LoVo (cell line): ENCODE results near the gene ZIC1.

Experiments used
- DNase-seq: peaks from one replicate; pipeline ENCODE4 v3.0.0-alpha.2; 2016; ENCODE audit warnings: low spot score

ZIC1 gene

GRCh38 chr3:147380387-147380951 is 28.7 kb upstream of the ZIC1 start:
- no peak for DNase-seq

DNA sequence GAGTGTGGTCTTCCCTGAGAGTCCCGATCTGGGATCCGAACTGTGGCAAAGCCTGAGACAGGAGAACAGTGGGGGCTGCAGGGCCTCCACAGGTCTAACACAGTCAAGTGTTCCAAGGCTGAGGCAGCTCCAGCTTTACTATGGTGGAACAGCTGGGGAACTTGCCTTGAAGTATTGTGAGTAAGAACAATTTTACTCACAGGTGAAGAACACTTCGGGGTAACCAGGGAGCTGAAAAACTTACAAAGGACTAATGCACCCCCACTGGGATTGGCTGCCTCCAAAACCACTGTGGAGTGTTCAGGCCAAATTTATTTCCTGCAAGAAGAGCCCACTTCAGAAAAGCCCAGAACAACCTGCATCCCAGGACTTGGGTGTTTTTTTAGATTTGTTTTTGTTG is 28.2 kb upstream of the ZIC1 start:
- DNase-seq: no peak

GRCh38 chr3:147381596-147381995 is 27.6 kb upstream of the ZIC1 start:
- DNase-seq: no peak

GRCh38 chr3:147383617-147384016 is 25.5 kb upstream of the ZIC1 start:
- no peak for DNase-seq

DNA sequence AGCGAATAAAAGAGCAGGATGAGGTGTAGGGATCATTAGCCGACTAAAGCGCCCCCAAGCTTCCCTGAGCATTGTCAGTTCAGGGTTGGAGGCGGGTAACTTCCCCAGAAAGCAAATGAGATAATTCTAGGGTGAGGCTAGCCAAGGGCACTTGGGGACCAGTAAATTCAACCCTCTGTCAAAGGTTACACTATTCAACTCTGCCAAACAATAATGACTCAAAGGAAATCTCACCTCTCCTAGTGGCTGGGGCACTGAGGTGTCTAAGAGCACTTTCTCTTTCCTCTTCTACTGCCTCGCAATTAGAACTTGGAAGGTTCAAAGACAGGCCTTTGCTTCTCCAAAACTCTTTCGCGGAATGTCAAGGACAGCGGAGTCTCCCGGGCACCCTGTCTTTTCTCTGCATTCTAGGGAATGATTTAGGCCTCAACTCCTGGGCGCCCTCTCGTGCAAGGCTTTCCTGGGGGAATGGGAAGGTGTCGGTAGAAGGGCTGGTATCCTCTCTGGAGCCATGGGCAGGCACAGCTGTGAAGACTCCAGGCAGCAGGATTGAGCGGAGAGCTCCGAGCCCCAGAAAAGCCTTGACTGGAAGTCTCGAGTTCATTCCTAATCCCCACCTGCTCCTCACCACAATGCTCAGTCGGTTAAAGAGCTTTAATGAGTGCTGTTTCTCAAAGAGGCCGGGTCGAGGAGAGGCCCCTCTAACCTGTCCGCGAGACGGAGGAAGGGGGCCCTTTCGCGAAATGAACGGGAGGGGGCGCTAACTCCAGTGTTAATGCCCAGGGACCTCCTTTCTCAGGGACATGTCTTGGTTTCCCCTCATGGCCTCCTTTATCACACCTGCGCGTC is 24.7 kb upstream of the ZIC1 start:
- DNase-seq: no peak

- DNase-seq: no peak
Measured at GRCh38 chr3:147385059-147386012, 23.8 kb upstream of the ZIC1 start.

DNA sequence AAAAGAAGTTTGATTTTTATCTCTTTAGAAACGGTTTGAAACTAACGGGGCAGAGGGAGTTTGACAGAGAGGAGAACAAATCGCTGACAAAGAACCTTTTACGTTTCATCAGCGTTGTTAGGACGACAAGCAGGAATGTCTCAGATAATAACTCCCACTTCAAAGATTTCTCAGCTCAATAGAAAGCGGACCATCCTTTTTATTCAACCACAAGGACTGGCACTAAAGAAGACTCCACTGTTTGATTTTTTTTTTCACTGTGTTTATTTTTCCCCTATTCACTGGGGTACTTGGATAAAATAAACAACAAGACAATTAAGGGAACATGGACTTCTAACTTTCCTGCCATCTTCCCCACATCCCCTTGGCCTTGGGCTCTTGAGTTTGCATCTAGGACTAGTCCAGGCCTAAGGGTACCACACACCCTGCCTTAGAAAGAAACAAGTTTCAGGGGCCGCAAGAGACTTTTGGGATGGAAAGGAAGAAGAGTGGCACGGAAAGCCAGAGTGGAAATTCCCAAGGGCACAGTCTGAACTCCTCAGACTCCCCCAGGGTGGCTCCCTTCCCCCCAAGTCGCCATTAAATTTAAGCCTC is 21.8 kb upstream of the ZIC1 start:
- DNase-seq: no peak

- DNase-seq: no peak
Measured at GRCh38 chr3:147387885-147388699, 21.1 kb upstream of the ZIC1 start.

DNA sequence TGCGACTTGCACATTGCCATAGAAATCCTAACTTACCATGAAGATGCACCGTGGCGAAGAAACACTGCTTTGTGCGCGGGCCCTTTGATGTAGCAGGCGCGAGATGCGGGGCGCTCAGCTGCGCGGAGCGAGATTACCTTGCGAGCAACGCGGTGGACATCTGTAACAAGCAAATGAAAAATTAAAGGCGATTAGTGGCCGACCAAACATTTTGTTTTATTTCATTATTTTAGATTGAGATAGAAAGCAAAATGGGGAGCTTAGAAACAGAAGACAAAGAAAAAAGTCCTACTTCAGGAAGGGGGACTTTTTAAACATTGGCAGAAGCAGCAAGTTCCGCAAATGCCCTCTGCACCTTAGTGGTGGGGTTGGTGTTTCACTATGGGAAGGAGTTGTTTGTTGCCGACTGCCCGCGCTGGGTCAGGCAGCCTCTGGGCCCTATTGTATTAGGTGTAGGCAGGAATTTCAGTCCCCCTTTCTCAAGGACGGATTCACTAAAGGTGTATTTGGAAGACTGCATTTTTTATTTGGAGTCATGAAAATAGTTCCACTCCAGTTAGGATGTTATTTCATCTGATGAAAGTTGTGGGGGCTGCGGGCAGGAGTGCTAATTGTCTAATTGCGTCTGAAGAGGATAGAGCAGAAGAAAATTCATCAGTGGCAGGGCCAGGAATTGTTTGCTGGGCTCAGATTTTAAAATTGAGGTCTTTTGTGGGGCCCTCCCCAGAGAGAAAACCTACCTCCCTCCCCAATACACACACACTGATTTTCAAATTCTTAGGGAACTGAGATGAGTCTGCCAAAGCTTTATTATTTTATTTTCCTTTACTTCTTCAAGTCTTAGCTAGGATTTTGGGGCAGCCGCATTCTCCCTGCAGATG is 20.2 kb upstream of the ZIC1 start:
- DNase-seq: no peak

DNA sequence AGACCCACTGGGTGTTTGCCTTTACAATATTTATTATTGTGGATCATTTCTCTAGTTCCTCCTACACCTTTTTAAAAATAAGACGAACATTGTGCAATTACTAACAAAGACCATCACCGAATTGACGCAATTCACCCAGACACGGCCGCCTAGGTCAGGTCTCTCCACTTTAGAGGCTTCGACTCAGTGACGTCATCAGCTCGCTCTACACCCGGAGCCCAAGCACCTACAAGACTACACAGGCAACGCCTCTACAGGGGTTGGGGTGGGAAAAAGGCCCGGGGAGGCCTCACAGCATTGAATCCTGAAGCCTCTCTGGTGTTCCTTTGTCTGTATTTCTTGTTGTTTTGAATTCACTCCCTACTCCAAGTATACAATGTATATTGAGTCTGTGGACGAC is 19.4 kb upstream of the ZIC1 start:
- DNase-seq: no peak

- no peak for DNase-seq
Measured at GRCh38 chr3:147390589-147391569, 18.3 kb upstream of the ZIC1 start.

- no peak for DNase-seq
Measured at GRCh38 chr3:147391781-147392624, 17.2 kb upstream of the ZIC1 start.

GRCh38 chr3:147392625-147392946 is 16.6 kb upstream of the ZIC1 start:
- DNase-seq: no peak

DNA sequence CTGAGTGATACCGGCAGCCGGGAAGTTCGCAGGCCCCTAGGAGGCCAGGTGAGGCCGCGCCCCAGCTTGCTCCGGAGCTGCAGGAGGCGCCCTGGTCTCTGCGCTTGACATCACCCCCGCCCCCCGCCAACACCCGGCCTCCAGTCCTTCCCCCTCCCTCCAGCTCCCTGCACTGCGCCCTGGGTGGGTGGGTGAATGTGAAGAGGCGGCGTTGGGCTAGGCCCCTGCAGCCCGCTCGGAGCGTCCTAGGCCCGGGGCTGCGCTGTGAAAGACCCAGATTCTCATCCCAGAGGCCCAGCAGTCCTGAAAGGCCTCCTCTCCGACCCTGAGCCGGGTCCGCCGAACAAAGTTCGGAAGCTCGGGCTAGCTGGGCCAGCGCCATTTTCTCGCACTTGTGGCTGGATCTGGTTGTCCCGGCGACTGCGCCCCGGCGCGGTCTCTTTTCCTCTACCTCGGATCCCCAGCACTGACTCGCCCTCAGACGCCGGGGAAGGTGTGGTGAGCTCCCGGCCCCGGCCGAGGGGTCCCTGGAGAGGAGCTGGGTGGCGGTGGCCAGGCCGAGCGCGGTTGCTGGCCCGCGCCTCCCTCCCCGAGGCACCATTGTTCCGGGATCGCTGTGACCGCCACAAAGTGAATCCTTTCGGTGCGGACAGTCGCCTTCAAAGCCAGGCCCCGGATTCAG is 15.8 kb upstream of the ZIC1 start:
- DNase-seq: no peak

DNA sequence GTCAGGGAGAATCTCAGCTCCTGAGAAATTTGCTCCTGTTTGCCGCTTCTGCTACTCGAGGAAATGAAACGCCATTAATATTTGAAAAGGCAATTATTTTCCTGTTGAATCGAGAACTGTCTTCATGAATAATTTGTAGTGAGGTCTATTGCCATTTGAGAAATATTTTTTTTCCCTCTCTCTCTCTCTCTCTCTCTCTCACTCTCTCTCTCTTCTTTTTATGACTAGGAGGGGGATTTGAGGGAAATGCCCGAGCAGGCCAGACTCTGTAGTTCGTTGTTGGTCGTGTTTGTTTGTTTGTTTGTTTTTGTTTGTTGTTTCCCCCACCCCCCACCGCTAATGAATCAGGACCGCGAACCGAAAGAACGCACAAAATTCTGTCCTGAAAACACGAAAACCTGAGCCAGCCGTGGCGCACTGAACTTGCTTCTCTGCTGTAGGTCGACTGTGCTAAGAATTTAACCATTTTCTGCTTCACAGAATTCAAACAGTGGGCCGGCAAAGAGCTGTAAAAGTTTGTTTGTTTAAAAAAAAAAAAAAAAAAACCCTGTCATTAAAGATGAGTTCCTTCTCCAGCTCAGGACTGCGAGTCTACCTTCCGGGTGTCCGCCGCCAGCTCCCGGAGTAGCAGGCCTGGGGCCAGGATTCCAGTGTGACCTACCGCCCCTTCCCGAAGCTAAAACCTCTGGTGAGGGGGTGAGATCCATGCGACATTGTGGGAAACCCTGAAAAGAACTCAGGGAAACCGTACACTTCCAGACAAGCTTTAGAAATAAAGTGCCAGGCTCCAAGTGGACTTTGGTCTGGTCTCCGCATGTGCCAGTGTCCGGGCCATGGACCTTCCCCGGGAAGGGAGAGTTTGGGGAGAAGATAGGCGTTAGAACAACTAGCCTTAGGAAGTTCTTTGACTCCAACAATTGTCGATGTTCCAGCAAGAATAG is 15.0 kb upstream of the ZIC1 start:
- DNase-seq: no peak

DNA sequence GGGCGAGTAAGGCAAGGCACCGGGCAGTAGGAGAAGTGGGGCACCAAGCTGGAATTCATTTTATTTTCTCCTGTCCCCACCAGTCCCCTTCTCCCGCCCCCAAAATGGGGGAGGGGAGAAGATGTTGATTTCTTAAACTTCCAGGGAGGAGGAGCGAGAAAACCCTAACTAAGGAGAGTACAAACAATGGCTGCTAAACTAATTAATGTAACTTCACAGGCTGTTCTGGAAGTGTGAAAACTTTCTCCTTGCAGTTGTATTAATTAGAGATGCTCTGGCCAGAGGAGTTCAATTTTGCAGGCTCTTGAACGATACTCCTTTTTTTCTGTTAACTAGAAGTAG is 14.3 kb upstream of the ZIC1 start:
- no peak for DNase-seq
